Common myeloid progenitor, CD34-positive (primary cell): Measurements from ENCODE around the gene SQOR.

Source experiments
- CTCF ChIA-PET: fragments of 350-600 bp; sonication (Branson Sonifier 250); formaldehyde crosslinking; loops from one replicate; lab custom pipeline; 2021; ENCODE audit warnings: antibody characterized with exemption; lab: Charles Lee
- POLR2A ChIA-PET: fragments of 350-600 bp; sonication (Branson Sonifier 250); formaldehyde crosslinking; loops from one replicate; lab custom pipeline; 2021; ENCODE audit warnings: antibody characterized with exemption; lab: Charles Lee
- DNase-seq, 3 donors: peaks; one replicate each; pipeline versions ENCODE4 v3.0.0 to v3.0.0-alpha.2; 2013
- H3K27ac ChIP-seq, 2 experiments: 1 replicate in 1 of 2; 2 replicates in 1 of 2; pipeline ENCODE4 v1.7.0; 2013; ENCODE audit warnings: inconsistent platforms in 2 of 2, low read length in 2 of 2, mild to moderate bottlenecking in 2 of 2, low read depth in 1 of 2, moderate library complexity in 1 of 2; ENCODE audit not compliant: severe bottlenecking in 2 of 2, insufficient read depth in 1 of 2, poor library complexity in 1 of 2
- H3K27me3 ChIP-seq, 5 experiments: replicated peaks in 2 of 5; 1 replicate in 3 of 5; 2 replicates in 2 of 5; pipeline versions ENCODE4 v1.6.1 to v1.7.0; 2013; ENCODE audit warnings: low read length in 4 of 5, mild to moderate bottlenecking in 2 of 5, moderate library complexity in 2 of 5, inconsistent platforms in 1 of 5; ENCODE audit not compliant: insufficient read depth in 5 of 5, control insufficient read depth in 4 of 5
- H3K36me3 ChIP-seq, 4 experiments: 1 replicate in 2 of 4; 2 replicates in 2 of 4; pipeline versions ENCODE4 v1.6.1 to v1.7.0; 2013; ENCODE audit warnings: low read length in 3 of 4, control low read depth in 1 of 4, mild to moderate bottlenecking in 1 of 4; ENCODE audit not compliant: control insufficient read depth in 4 of 4, insufficient read depth in 4 of 4
- H3K4me1 ChIP-seq, 4 experiments: 1 replicate in 3 of 4; 2 replicates in 1 of 4; pipeline versions ENCODE4 v1.6.1 to v1.7.1; 2013; ENCODE audit warnings: low read length in 3 of 4, mild to moderate bottlenecking in 3 of 4, control low read depth in 1 of 4, inconsistent platforms in 1 of 4, moderate library complexity in 1 of 4; ENCODE audit not compliant: control insufficient read depth in 4 of 4, insufficient read depth in 4 of 4; ENCODE audit errors: control extremely low read depth in 1 of 4
- H3K4me3 ChIP-seq, 7 experiments: 1 replicate in 4 of 7; 2 replicates in 3 of 7; pipeline versions ENCODE4 v1.5.1 to v1.7.0; 2013; ENCODE audit warnings: mild to moderate bottlenecking in 7 of 7, low read length in 6 of 7, moderate library complexity in 6 of 7, inconsistent platforms in 2 of 7, low read depth in 2 of 7, control low read depth in 1 of 7; ENCODE audit not compliant: insufficient read depth in 4 of 7, control insufficient read depth in 1 of 7; ENCODE audit errors: extremely low read depth in 1 of 7
- H3K9me3 ChIP-seq, 5 experiments: 1 replicate in 4 of 5; 2 replicates in 1 of 5; pipeline versions ENCODE4 v1.6.1 to v1.7.1; 2013; ENCODE audit warnings: low read length in 4 of 5, mild to moderate bottlenecking in 2 of 5, inconsistent platforms in 1 of 5, low read depth in 1 of 5, moderate library complexity in 1 of 5; ENCODE audit not compliant: control insufficient read depth in 4 of 5, insufficient read depth in 2 of 5; ENCODE audit errors: control extremely low read depth in 1 of 5
- WGBS: methylation state at CpG from one replicate; pipeline ENCODE4 v1.1.5; 2013; ENCODE audit not compliant: insufficient coverage; 5-methylcytosine and 5-hydroxymethylcytosine counted together

Gene SQOR

DNA sequence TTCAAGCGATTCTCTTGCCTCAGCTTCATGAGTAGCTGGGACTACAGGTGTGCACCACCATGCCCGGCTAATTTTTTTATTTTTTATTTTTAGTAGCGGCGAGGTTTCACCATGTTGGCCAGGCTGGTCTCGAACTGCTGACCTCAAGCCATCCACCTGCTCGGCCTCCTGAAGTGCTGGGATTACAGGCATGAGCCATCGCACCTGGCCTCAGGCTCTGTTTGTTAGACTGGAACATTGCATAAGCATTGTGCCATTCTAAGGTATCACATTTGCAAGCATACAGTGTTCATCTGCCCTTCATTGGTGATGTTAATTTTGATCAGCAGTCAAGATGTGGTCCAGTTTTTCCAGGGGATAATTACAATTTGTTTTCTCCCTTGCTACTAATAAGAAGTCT is 43.0 kb downstream of the SQOR start:
- 94% methylated on average over 6 of the region's 7 CpGs for WGBS
- Histone ChIP-seq H3K9me3 (no peaks in the 10 kb centered on the region), H3K4me3 (no peak overlapping the region), H3K36me3 (peaks cover 11 to 49% (median 29%) of the 10 kb centered on the region in 4 experiments), H3K4me1 (no peaks in the 10 kb centered on the region), H3K27ac (no peak overlapping the region), H3K27me3 (no peaks in the 10 kb centered on the region)
- ChIA-PET CTCF (no interaction called here), POLR2A (no interaction called here)
- DNase-seq, result no peak

DNA sequence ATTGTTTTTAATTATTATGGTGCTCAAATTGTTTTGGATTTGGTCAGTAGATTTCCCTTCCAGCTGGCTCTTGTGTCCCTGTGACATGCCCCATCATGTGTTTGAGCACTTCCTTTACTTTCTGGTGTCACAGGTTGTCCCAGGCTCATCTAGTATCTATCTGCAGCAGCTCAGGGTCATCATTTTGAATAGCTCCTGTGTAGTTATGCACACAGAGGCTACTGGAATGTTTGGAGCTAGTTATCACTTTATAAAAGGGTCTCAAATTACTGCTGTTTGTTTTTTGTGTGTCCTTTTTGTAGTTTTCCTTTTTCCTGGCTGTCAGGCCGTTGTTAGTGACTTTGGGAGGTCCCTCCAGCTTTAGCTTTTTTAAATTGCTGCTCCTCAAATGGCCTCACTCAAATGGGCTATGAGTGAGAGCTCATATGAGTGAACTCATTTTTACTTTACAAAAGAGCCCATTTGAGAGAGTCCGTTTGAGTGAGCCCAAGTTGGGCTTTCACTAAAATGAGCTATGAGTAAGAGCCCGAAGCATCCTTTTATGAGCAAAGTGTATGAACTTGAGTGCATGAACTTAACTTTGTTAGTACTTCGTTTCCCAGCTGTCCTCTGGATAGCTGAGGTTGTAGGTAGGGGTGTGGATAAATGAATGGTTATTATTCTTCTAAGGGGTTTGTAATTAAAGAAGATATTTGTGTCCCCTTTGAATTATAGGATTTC is 43.8 kb downstream of the SQOR start:
- no peak for DNase-seq
- H3K27ac ChIP-seq, result no peak overlapping the region
- H3K27me3 ChIP-seq, result no peaks in the 10 kb centered on the region
- 100% methylated on average over 3 of the region's 4 CpGs for WGBS
- ChIA-PET CTCF (interaction anchor here (1.0 kb wide), 1 partner anchor 44 kb away, joined by 3 read pairs; the partner anchor contains the start of gene SQOR), POLR2A (no interaction called here)
- H3K36me3 ChIP-seq, result peaks cover 11 to 49% (median 30%) of the 10 kb centered on the region in 4 experiments
- no peak overlapping the region for H3K4me3 ChIP-seq
- H3K9me3 ChIP-seq, result no peaks in the 10 kb centered on the region
- no peaks in the 10 kb centered on the region for H3K4me1 ChIP-seq

DNA sequence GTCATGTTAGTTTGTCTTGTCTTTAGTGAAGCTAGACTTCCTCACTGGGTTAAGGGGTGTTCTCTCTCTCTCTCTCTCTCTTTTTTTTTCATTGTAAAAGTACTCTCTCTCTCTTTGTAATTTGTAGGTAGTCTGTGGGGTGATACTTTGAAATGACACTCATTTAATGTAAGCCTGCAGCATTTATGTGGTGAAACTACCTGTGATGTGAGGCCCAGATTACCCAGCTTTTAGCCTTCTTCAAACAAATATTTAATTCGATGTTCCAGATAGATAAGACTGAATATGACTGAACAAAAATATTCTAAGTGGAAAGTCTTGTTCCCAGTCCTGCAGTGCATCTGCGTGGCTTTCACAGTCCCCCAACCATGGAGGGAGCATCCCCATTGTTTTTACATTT is 49.7 kb downstream of the SQOR start:
- POLR2A ChIA-PET, result no interaction called here
- Histone ChIP-seq H3K4me3 (no peak overlapping the region), H3K36me3 (peaks cover 14 to 54% (median 27%) of the 10 kb centered on the region in 4 experiments), H3K4me1 (no peaks in the 10 kb centered on the region), H3K27me3 (no peaks in the 10 kb centered on the region), H3K27ac (no peak overlapping the region), H3K9me3 (no peaks in the 10 kb centered on the region)
- CTCF ChIA-PET, result no interaction called here
- no peak for DNase-seq
- WGBS, result no CpG with 5 or more reads among the region's 2 CpGs

DNA sequence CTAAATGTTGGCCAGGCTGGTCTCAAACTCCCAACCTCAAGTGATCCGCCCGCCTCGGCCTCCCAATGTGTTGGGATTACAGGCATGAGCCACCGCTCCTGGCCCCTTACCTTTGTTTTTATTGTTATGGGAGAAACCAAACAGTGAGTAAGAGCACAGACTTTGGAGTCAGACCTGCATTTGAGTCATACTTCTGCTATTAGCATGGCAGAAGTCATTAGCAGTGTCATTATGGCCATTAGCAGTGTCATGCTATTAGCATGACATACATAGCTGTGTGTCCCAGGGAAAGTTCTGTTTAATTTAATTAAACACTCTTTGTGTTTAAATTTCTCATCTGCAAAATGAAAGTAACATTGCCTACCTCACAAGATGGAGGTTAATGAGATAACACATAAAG is 54.8 kb downstream of the SQOR start:
- DNase-seq, result no peak
- ChIA-PET POLR2A (no interaction called here), CTCF (interaction anchor here (1.5 kb wide), 1 partner anchor 8 kb away, joined by 3 read pairs; no protein-coding TSS in a partner anchor)
- 100% methylated on average over 3 of the region's 4 CpGs for WGBS
- no peaks in the 10 kb centered on the region for H3K9me3 ChIP-seq
- H3K36me3 ChIP-seq, result peaks cover 14 to 48% (median 24%) of the 10 kb centered on the region in 4 experiments
- no peak overlapping the region for H3K4me3 ChIP-seq
- H3K27ac ChIP-seq, result no peak overlapping the region
- no peaks in the 10 kb centered on the region for H3K4me1 ChIP-seq
- no peaks in the 10 kb centered on the region for H3K27me3 ChIP-seq

DNA sequence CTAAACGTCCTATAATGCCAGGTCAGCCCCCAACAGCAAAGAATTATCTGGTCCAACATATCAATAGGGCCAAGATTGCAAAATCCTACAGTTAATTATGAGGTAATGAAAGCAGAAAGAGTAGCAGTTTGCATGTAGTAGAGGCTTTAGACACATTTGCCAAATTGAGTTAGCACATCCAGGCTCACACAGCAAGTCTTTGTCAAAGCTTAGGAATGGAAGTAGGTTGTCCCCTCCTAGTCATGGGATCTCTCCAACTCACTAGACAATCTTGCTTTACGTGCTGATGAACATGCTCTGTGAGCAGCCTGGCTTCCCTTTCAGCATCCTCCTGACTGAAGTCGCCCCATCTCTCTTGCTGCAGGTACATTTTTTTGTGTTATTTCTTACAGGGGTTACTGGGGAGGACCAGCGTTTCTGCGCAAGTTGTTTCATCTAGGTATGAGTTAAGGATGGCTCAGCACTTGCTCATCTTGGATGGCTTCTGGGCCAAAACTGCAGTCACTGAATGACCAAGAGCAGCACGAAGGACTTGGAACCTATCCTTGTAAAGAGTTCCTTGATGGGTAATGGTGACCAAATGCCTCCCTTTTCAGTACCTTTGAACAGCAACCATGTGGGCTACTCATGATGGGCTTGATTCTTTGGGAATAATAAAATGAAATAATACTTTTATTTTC is 55.9 kb downstream of the SQOR start:
- DNase-seq, result no peak
- no peaks in the 10 kb centered on the region for H3K4me1 ChIP-seq
- WGBS, result 100% methylated on average over 4 of the region's 6 CpGs
- H3K9me3 ChIP-seq, result no peaks in the 10 kb centered on the region
- H3K27me3 ChIP-seq, result no peaks in the 10 kb centered on the region
- ChIA-PET CTCF (interaction anchor here (0.7 to 1.5 kb wide), 2 partner anchors 10 to 69 kb away, joined by 3 to 4 read pairs; no protein-coding TSS in a partner anchor), POLR2A (interaction anchor here (0.6 kb wide), 1 partner anchor 183 kb away, joined by 4 read pairs; no protein-coding TSS in a partner anchor)
- no peak overlapping the region for H3K4me3 ChIP-seq
- H3K36me3 ChIP-seq, result peaks cover 13 to 40% (median 18%) of the 10 kb centered on the region in 4 experiments
- H3K27ac ChIP-seq, result no peak overlapping the region

DNA sequence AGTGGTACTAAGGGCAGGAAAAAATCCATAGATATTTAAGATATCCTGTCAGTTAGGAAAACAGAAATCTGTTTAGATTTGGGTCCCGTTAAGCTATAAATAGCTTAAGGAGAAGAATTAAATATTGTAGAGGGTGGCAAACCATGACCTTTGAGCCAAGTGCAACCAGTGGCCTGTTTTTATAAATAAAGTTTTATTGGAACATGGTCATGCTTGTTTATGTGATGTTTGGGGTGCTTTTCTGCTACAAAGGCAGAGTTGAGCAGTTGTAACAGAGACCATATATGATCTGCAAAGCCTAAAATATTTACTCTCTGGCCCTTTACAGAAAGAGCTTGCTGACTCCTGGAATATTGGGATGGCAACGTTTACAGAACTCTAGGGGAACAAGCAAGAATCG is 66.3 kb downstream of the SQOR start:
- Histone ChIP-seq H3K36me3 (no peaks in the 10 kb centered on the region), H3K4me3 (no peak overlapping the region), H3K27ac (no peak overlapping the region), H3K4me1 (peaks cover 4 to 18% (median 14%) of the 10 kb centered on the region in 4 experiments), H3K27me3 (peaks cover 0 to 35% (median 19%) of the 10 kb centered on the region in 5 experiments), H3K9me3 (no peaks in the 10 kb centered on the region)
- ChIA-PET POLR2A (no interaction called here), CTCF (interaction anchor here (0.7 to 1.2 kb wide), 2 partner anchors 15 to 27 kb away, joined by 3 to 4 read pairs; no protein-coding TSS in a partner anchor)
- 92% methylated on average over 3 of the region's 3 CpGs for WGBS
- DNase-seq, result no peak

DNA sequence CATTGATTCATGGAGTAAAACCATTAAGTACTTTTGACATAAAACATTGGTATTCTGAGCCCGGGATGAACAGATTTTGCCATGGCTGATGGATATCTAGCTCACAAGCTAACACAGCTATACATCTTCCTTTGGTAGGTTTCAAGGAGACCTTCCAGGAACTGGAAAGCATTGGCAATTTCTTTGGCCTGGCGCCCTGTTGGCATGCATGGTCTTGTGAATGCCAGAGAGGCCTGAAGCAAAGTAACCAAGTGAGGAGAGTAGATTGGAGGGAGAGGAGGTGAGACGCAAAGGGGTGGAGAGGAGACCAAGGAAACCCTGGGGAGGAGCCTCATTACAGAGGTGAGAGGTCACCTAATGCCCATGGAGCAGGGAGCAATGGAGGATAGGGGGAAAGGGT is 67.2 kb downstream of the SQOR start:
- CTCF ChIA-PET, result no interaction called here

More for the DNA sequence above, 67.2 kb downstream of the SQOR start:
- no peak overlapping the region for H3K27ac ChIP-seq
- no peak for DNase-seq
- H3K27me3 ChIP-seq, result peaks cover 0 to 35% (median 19%) of the 10 kb centered on the region in 5 experiments
- no peaks in the 10 kb centered on the region for H3K9me3 ChIP-seq
- WGBS, result 100% methylated on average over 3 of the region's 3 CpGs
- no peak overlapping the region for H3K4me3 ChIP-seq
- no peaks in the 10 kb centered on the region for H3K36me3 ChIP-seq
- POLR2A ChIA-PET, result no interaction called here
- peaks cover 4 to 18% (median 14%) of the 10 kb centered on the region in 4 experiments for H3K4me1 ChIP-seq
